ENCODE data around the gene LILRA2.
A peak's percentile ranks its signal among the peaks of the same experiment; 100 is the strongest.
"Not testable (repeated sequence)": the region's sequence is repeated elsewhere in the genome, so short reads cannot be mapped to it uniquely, and the experiment has no call there.

LILRA2 gene

DNA sequence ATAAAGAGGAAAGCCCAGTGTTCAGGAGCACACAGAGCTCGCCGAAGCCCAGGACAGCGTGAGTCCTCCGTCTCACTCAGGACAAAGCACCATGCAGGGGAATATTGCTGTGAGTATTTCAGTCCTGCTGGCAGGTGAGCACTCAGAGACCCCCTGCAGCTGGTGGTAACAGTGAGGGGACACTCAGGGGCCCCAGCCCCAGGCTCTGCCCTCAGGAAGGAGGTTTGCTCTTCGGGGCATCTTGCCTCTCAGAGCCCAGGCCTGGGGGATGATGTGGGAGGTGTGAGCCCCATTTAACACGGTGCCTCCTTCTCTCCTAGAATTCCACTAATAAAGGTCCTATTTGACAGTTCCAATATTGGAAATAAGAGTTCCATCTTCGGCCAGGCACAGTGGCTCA is 34.6 kb downstream of the LILRA2 start:
- no peak overlapping the region for H3K4me3 ChIP-seq (ENCODE audit: low read length in 2 of 2)
- no peaks in the 10 kb centered on the region for H3K4me1 ChIP-seq (ENCODE audit: control insufficient read depth in 2 of 2, insufficient read depth in 2 of 2, low read length in 2 of 2)
- H3K27ac ChIP-seq (ENCODE audit: low read depth in 2 of 2, low read length in 2 of 2) = no peak overlapping the region
- no peak overlapping the region for H3K9ac ChIP-seq (ENCODE audit: low read depth in 1 of 2, low read length in 2 of 2)
- H3K9me3 ChIP-seq (ENCODE audit: control insufficient read depth in 2 of 2, low read length in 2 of 2) = peaks cover 0 to 2% of the 10 kb centered on the region in 2 donors
- no peaks in the 10 kb centered on the region for H3K36me3 ChIP-seq (ENCODE audit: control insufficient read depth in 2 of 2, insufficient read depth in 2 of 2, low read length in 2 of 2)
- H3K27me3 ChIP-seq (ENCODE audit: control insufficient read depth in 2 of 2, insufficient read depth in 2 of 2, low read length in 2 of 2) = no peaks in the 10 kb centered on the region

GRCh38 chr19:54608792-54609191 is 35.2 kb downstream of the LILRA2 start:
- Histone ChIP-seq H3K36me3 (ENCODE audit: control insufficient read depth in 2 of 2, insufficient read depth in 2 of 2, low read length in 2 of 2) (no peaks in the 10 kb centered on the region), H3K4me3 (ENCODE audit: low read length in 2 of 2) (no peak overlapping the region), H3K27ac (ENCODE audit: low read depth in 2 of 2, low read length in 2 of 2) (no peak overlapping the region), H3K9ac (ENCODE audit: low read depth in 1 of 2, low read length in 2 of 2) (no peak overlapping the region), H3K27me3 (ENCODE audit: control insufficient read depth in 2 of 2, insufficient read depth in 2 of 2, low read length in 2 of 2) (no peaks in the 10 kb centered on the region), H3K4me1 (ENCODE audit: control insufficient read depth in 2 of 2, insufficient read depth in 2 of 2, low read length in 2 of 2) (no peaks in the 10 kb centered on the region), H3K9me3 (ENCODE audit: control insufficient read depth in 2 of 2, low read length in 2 of 2) (peaks cover 0 to 2% of the 10 kb centered on the region in 2 donors)

DNA sequence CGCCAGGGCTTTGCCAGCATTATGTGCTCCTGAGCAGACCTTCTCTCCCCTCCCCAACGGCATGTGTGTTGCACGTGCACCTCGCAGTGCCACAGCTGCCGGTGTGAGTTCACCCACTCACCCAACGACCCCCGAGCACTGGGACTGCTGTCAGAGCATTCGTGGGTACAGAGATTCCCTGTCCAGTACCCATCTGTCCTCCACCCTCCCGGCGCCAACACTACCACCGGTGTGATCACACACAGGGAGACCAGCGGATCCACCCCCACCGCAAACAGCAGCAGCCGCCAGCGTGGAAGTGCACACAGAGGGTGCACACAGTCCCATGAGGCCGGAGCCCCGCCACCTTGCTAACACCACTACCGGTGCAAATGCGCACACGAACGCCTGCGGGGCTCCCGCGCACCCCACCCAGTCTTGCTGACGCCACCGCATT is 35.8 kb downstream of the LILRA2 start:
- no peak overlapping the region for H3K4me3 ChIP-seq (ENCODE audit: low read length in 2 of 2)
- no peaks in the 10 kb centered on the region for H3K36me3 ChIP-seq (ENCODE audit: control insufficient read depth in 2 of 2, insufficient read depth in 2 of 2, low read length in 2 of 2)
- H3K9ac ChIP-seq (ENCODE audit: low read depth in 1 of 2, low read length in 2 of 2) = no peak overlapping the region
- H3K27ac ChIP-seq (ENCODE audit: low read depth in 2 of 2, low read length in 2 of 2) = no peak overlapping the region
- no peaks in the 10 kb centered on the region for H3K4me1 ChIP-seq (ENCODE audit: control insufficient read depth in 2 of 2, insufficient read depth in 2 of 2, low read length in 2 of 2)
- no peaks in the 10 kb centered on the region for H3K27me3 ChIP-seq (ENCODE audit: control insufficient read depth in 2 of 2, insufficient read depth in 2 of 2, low read length in 2 of 2)
- H3K9me3 ChIP-seq (ENCODE audit: control insufficient read depth in 2 of 2, low read length in 2 of 2) = peaks cover 0 to 2% of the 10 kb centered on the region in 2 donors

DNA sequence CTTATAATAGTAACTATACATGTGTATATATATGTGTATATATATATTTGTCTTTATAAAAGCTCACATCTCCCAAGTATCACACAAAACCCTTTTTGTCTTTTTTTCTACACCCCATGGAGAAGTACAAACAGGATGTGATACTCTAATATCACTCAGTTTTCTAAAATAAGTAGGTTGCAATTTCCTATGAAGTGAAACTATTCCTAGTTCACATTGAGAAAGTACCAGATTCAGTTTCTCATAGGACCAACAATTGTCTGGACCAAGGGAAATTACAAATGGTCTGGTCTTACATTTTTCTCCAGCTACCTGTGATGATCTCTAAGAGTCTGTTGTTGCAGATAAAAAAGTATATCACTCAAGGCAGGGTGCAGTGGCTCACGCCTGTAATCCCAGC is 38.8 kb downstream of the LILRA2 start:
- H3K27me3 ChIP-seq (ENCODE audit: control insufficient read depth in 2 of 2, insufficient read depth in 2 of 2, low read length in 2 of 2) = no peaks in the 10 kb centered on the region
- H3K4me3 ChIP-seq (ENCODE audit: low read length in 2 of 2) = no peak overlapping the region
- no peaks in the 10 kb centered on the region for H3K4me1 ChIP-seq (ENCODE audit: control insufficient read depth in 2 of 2, insufficient read depth in 2 of 2, low read length in 2 of 2)
- H3K9me3 ChIP-seq (ENCODE audit: control insufficient read depth in 2 of 2, low read length in 2 of 2) = peaks cover 0 to 2% of the 10 kb centered on the region in 2 donors
- no peak overlapping the region for H3K27ac ChIP-seq (ENCODE audit: low read depth in 2 of 2, low read length in 2 of 2)
- H3K9ac ChIP-seq (ENCODE audit: low read depth in 1 of 2, low read length in 2 of 2) = no peak overlapping the region
- H3K36me3 ChIP-seq (ENCODE audit: control insufficient read depth in 2 of 2, insufficient read depth in 2 of 2, low read length in 2 of 2) = no peaks in the 10 kb centered on the region

GRCh38 chr19:54614726-54615125 is 41.1 kb downstream of the LILRA2 start:
- no peak overlapping the region for H3K9ac ChIP-seq (ENCODE audit: low read depth in 1 of 2, low read length in 2 of 2)

GRCh38 chr19:54616057-54616456 is 42.5 kb downstream of the LILRA2 start:
- H3K27ac ChIP-seq (ENCODE audit: low read depth in 2 of 2, low read length in 2 of 2) = peak overlapping the region; percentile 43 to 63
- no peaks in the 10 kb centered on the region for H3K27me3 ChIP-seq (ENCODE audit: control insufficient read depth in 2 of 2, insufficient read depth in 2 of 2, low read length in 2 of 2)
- no peak overlapping the region for H3K9ac ChIP-seq (ENCODE audit: low read depth in 1 of 2, low read length in 2 of 2)
- H3K9me3 ChIP-seq (ENCODE audit: control insufficient read depth in 2 of 2, low read length in 2 of 2) = no peaks in the 10 kb centered on the region
- no peaks in the 10 kb centered on the region for H3K4me1 ChIP-seq (ENCODE audit: control insufficient read depth in 2 of 2, insufficient read depth in 2 of 2, low read length in 2 of 2)
- no peak overlapping the region for H3K4me3 ChIP-seq (ENCODE audit: low read length in 2 of 2)
- no peaks in the 10 kb centered on the region for H3K36me3 ChIP-seq (ENCODE audit: control insufficient read depth in 2 of 2, insufficient read depth in 2 of 2, low read length in 2 of 2)

More at GRCh38 chr19:54614726-54615125, 41.1 kb downstream of the LILRA2 start:
- H3K36me3 ChIP-seq (ENCODE audit: control insufficient read depth in 2 of 2, insufficient read depth in 2 of 2, low read length in 2 of 2) = no peaks in the 10 kb centered on the region
- no peaks in the 10 kb centered on the region for H3K27me3 ChIP-seq (ENCODE audit: control insufficient read depth in 2 of 2, insufficient read depth in 2 of 2, low read length in 2 of 2)
- H3K4me3 ChIP-seq (ENCODE audit: low read length in 2 of 2) = no peak overlapping the region
- no peaks in the 10 kb centered on the region for H3K4me1 ChIP-seq (ENCODE audit: control insufficient read depth in 2 of 2, insufficient read depth in 2 of 2, low read length in 2 of 2)
- no peak overlapping the region for H3K27ac ChIP-seq (ENCODE audit: low read depth in 2 of 2, low read length in 2 of 2)
- H3K9me3 ChIP-seq (ENCODE audit: control insufficient read depth in 2 of 2, low read length in 2 of 2) = peaks cover 0 to 1% of the 10 kb centered on the region in 2 donors

DNA sequence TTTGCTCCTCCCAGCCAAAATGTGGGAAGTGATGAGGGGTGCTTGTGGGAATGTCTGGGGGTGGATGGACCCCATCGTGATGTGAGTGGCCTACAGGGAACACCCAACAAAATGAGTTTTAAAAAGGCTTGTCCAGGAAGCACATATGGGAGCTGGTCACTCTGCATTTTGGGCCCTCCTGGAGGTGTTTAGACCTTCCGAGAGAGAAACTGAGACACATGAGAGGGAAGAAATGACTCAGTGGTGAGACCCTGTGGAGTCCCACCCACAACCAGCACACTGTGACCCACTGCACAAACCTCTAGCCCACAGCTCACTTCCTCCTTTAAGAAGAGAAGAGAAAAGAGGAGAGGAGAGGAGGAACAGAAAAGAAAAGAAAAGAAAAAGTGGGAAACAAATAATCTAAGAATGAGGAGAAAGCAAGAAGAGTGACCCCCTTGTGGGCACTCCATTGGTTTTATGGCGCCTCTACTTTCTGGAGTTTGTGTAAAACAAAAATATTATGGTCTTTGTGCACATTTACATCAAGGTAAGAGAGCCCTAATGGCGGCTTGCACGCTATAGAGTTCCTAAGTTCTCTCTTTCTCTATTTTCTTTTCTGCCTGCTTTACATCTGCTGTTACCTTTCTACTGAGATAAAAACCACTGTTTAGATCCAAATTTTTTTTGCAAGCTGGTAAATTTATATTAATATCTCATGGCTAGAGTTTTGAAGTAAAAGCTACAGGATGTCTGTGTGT is 43.4 kb downstream of the LILRA2 start:
- H3K36me3 ChIP-seq (ENCODE audit: control insufficient read depth in 2 of 2, insufficient read depth in 2 of 2, low read length in 2 of 2) = no peaks in the 10 kb centered on the region
- H3K4me3 ChIP-seq (ENCODE audit: low read length in 2 of 2) = peak overlapping the region in 1 of 2 donors; percentile 56
- H3K9me3 ChIP-seq (ENCODE audit: control insufficient read depth in 2 of 2, low read length in 2 of 2) = no peaks in the 10 kb centered on the region
- no peaks in the 10 kb centered on the region for H3K4me1 ChIP-seq (ENCODE audit: control insufficient read depth in 2 of 2, insufficient read depth in 2 of 2, low read length in 2 of 2)
- no peak overlapping the region for H3K9ac ChIP-seq (ENCODE audit: low read depth in 1 of 2, low read length in 2 of 2)
- no peaks in the 10 kb centered on the region for H3K27me3 ChIP-seq (ENCODE audit: control insufficient read depth in 2 of 2, insufficient read depth in 2 of 2, low read length in 2 of 2)
- H3K27ac ChIP-seq (ENCODE audit: low read depth in 2 of 2, low read length in 2 of 2) = peak overlapping the region; percentile 43 to 63

DNA sequence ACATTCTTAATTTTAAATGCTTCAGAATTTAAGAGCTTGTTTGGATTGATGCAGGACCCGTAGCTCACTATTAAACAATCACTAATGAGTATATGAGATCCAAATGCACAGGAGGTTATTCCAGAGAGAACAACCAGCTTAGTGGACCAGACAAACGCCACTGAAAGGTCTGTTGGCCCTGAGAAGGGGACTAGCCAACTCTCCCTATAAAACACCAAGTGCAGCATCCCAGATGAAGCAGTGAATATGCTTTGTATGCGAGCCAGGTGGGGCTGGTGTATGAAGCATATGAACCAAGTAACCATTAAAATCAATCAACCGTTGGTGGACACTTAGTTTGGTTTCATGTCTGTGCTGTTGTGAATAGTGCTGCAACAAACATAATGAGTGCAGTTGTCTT is 46.9 kb downstream of the LILRA2 start:
- Histone ChIP-seq H3K36me3 (ENCODE audit: control insufficient read depth in 2 of 2, insufficient read depth in 2 of 2, low read length in 2 of 2) (no peaks in the 10 kb centered on the region), H3K4me3 (ENCODE audit: low read length in 2 of 2) (no peak overlapping the region), H3K9me3 (ENCODE audit: control insufficient read depth in 2 of 2, low read length in 2 of 2) (no peaks in the 10 kb centered on the region)

GRCh38 chr19:54622431-54622830 is 48.8 kb downstream of the LILRA2 start:
- no peaks in the 10 kb centered on the region for H3K9me3 ChIP-seq (ENCODE audit: control insufficient read depth in 2 of 2, low read length in 2 of 2)
- H3K4me1 ChIP-seq (ENCODE audit: control insufficient read depth in 2 of 2, insufficient read depth in 2 of 2, low read length in 2 of 2) = no peaks in the 10 kb centered on the region
- no peak overlapping the region for H3K27ac ChIP-seq (ENCODE audit: low read depth in 2 of 2, low read length in 2 of 2)
- H3K36me3 ChIP-seq (ENCODE audit: control insufficient read depth in 2 of 2, insufficient read depth in 2 of 2, low read length in 2 of 2) = no peaks in the 10 kb centered on the region
- no peak overlapping the region for H3K9ac ChIP-seq (ENCODE audit: low read depth in 1 of 2, low read length in 2 of 2)
- H3K27me3 ChIP-seq (ENCODE audit: control insufficient read depth in 2 of 2, insufficient read depth in 2 of 2, low read length in 2 of 2) = no peaks in the 10 kb centered on the region
- H3K4me3 ChIP-seq (ENCODE audit: low read length in 2 of 2) = no peak overlapping the region

More for the DNA sequence above, 46.9 kb downstream of the LILRA2 start:
- Histone ChIP-seq H3K27ac (ENCODE audit: low read depth in 2 of 2, low read length in 2 of 2) (no peak overlapping the region), H3K9ac (ENCODE audit: low read depth in 1 of 2, low read length in 2 of 2) (no peak overlapping the region), H3K4me1 (ENCODE audit: control insufficient read depth in 2 of 2, insufficient read depth in 2 of 2, low read length in 2 of 2) (no peaks in the 10 kb centered on the region), H3K27me3 (ENCODE audit: control insufficient read depth in 2 of 2, insufficient read depth in 2 of 2, low read length in 2 of 2) (no peaks in the 10 kb centered on the region)

DNA sequence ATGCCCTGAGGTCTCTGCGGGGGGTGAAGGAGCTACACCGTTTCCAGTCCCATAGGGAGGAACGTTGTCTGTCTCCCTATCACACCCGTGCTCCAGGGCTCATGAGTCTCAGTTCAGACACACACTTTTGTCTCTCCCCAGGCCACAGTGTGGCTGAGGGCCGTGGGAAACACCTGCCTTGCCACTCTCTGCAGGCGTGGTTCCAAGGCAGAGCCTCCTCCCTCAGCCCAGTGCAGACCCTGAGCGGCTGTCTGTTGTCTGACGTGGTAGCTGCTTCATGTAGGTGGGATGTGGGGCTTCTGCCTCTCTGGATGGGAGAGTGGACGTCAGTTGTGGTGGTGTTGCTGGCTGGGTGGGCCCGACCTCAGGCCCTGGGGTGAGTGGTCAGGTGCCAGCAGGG is 50.6 kb downstream of the LILRA2 start:
- not testable (repeated sequence) for H3K4me3 ChIP-seq (ENCODE audit: low read length in 2 of 2); H3K4me1 ChIP-seq (ENCODE audit: control insufficient read depth in 2 of 2, insufficient read depth in 2 of 2, low read length in 2 of 2); H3K9me3 ChIP-seq (ENCODE audit: control insufficient read depth in 2 of 2, low read length in 2 of 2); H3K27me3 ChIP-seq (ENCODE audit: control insufficient read depth in 2 of 2, insufficient read depth in 2 of 2, low read length in 2 of 2); H3K36me3 ChIP-seq (ENCODE audit: control insufficient read depth in 2 of 2, insufficient read depth in 2 of 2, low read length in 2 of 2); H3K9ac ChIP-seq (ENCODE audit: low read depth in 1 of 2, low read length in 2 of 2)
- H3K27ac ChIP-seq (ENCODE audit: low read depth in 2 of 2, low read length in 2 of 2) = peak overlapping the region in 1 of 2 donors; percentile 9
